Measurements from ENCODE around the gene MAP3K12.

DNA sequence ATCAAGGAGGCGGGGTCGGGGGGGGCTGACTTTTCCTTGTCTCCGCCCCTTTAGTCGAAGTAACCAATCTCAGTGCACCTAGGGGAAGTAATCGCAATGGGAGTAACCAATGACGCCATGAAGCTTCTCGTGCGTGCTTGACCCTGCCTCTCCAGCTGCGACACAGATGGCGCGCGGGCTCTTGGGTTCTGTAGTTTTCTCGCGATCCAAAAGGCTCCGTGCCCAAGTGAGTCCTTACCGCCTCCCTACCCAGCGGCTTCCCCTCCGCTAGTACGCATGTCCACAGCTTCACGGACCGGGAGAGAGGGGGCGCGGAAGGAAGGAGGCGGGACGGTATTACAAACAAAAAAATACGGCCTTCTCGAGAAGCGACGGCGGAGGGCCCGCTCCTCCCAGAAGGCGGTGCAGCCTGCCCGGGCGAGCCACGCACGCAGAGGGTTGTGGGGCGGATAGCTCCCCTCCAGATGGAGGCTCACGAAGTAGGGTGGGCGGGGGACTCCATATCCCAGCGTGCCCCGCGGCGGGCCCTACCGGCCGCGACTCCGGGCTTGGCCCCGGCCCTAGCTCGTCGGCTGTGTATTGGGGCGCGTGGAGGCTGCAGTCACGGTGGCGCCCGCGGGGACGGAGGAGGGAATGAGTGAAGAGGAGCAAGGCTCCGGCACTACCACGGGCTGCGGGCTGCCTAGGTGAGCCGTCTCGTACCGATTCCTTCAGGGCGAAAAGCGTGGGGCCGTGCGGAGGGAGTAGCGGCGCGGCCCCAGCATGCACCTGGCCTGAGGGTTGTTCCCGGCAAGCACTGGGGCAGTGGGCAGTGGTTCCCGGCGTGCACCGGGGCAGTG is 1.7 kb upstream of the MAP3K12 start, which contains the start of gene TARBP2:
- TF ChIP-seq, protein P1, sequence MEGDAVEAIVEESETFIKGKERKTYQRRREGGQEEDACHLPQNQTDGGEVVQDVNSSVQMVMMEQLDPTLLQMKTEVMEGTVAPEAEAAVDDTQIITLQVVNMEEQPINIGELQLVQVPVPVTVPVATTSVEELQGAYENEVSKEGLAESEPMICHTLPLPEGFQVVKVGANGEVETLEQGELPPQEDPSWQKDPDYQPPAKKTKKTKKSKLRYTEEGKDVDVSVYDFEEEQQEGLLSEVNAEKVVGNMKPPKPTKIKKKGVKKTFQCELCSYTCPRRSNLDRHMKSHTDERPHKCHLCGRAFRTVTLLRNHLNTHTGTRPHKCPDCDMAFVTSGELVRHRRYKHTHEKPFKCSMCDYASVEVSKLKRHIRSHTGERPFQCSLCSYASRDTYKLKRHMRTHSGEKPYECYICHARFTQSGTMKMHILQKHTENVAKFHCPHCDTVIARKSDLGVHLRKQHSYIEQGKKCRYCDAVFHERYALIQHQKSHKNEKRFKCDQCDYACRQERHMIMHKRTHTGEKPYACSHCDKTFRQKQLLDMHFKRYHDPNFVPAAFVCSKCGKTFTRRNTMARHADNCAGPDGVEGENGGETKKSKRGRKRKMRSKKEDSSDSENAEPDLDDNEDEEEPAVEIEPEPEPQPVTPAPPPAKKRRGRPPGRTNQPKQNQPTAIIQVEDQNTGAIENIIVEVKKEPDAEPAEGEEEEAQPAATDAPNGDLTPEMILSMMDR (IDR thresholded peaks at IDR 0.05 in 2 of 3, conservative IDR thresholded peaks at IDR 0.05 in 1 of 3; ENCODE audit: control insufficient read depth in 2 of 3, extremely low read depth in 1 of 3, insufficient read depth in 1 of 3, low read depth in 3 of 3, low read length in 3 of 3) = no peak
- TF ChIP-seq POLR2A (IDR thresholded peaks at IDR 0.05; ENCODE audit: low read depth, low read length) = peak; percentile 94
- no peak for TF ChIP-seq EED (IDR thresholded peaks at IDR 0.05; ENCODE audit: low read depth)
- TF ChIP-seq TCF12 (IDR thresholded peaks at IDR 0.05; ENCODE audit: low read depth, low read length) = peak; percentile 46
- TF ChIP-seq TAF1 (IDR thresholded peaks at IDR 0.05; ENCODE audit: borderline replicate concordance, low read depth, low read length) = 0 out of 2 replicates have a peak, but pooled peaks have one; percentile 58
- TF ChIP-seq NR2C2 (IDR thresholded peaks at IDR 0.05; ENCODE audit: borderline replicate concordance, control insufficient read depth, insufficient read length, low read depth) = no peak
- TF ChIP-seq, protein P2, sequence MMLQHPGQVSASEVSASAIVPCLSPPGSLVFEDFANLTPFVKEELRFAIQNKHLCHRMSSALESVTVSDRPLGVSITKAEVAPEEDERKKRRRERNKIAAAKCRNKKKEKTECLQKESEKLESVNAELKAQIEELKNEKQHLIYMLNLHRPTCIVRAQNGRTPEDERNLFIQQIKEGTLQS (IDR thresholded peaks at IDR 0.05; ENCODE audit: borderline replicate concordance, extremely low read depth, low read depth, low read length) = peak; percentile 59; the same call in 1 of the 2 replicates
- 0 out of 4 replicates have a peak, but pooled peaks of 1 of the 2 experiments have one; percentile 35 for TF ChIP-seq SRF (IDR thresholded peaks at IDR 0.05; ENCODE audit: low read depth in 2 of 2, low read length in 2 of 2)
- TF ChIP-seq GABPA (IDR thresholded peaks at IDR 0.05; ENCODE audit: low read depth) = no peak
- no peak; the same call in 1 of the 2 replicates for TF ChIP-seq ZNF384 (IDR thresholded peaks at IDR 0.05; ENCODE audit: borderline replicate concordance, low read depth, low read length)
- no peak for TF ChIP-seq CEBPB (IDR thresholded peaks at IDR 0.05; ENCODE audit: borderline replicate concordance in 1 of 2, low read depth in 2 of 2, low read length in 2 of 2)
